GM21825 (cell line): ENCODE measurements around the gene LTC4S.

ENCODE experiments used
- ATAC-seq: cut with Tn5 transposase; IDR thresholded peaks from one replicate; pipeline ENCODE4 v1.9.1; 2021; ENCODE audit warnings: mild to moderate bottlenecking, moderate library complexity; ENCODE audit not compliant: unreplicated experiment

The LTC4S gene

GRCh38 chr5:179805529-179806249 is 11.9 kb downstream of the LTC4S start:
- no peak for ATAC-seq

- ATAC-seq: peak; percentile 47
Observed at GRCh38 chr5:179806250-179807048, 12.7 kb downstream of the LTC4S start, which contains the start of gene MGAT4B. Gene MGAT4B, minus strand, starts transcription at chr5:179806866. Its CDS starts 283 bp downstream, at chr5:179806583.

GRCh38 chr5:179812135-179812825 is 18.5 kb downstream of the LTC4S start:
- no peak for ATAC-seq

- ATAC-seq: no peak
Observed at GRCh38 chr5:179812997-179813607, 19.3 kb downstream of the LTC4S start.

GRCh38 chr5:179814090-179814489 is 20.3 kb downstream of the LTC4S start:
- ATAC-seq: no peak

- no peak for ATAC-seq
Observed at GRCh38 chr5:179815491-179816249, 21.9 kb downstream of the LTC4S start.

GRCh38 chr5:179816401-179816795 is 22.6 kb downstream of the LTC4S start:
- ATAC-seq: no peak

- no peak for ATAC-seq
Observed at GRCh38 chr5:179816796-179817469, 23.1 kb downstream of the LTC4S start.

- ATAC-seq: no peak
Observed at GRCh38 chr5:179817470-179817840, 23.7 kb downstream of the LTC4S start.

- ATAC-seq: no peak
Observed at GRCh38 chr5:179817890-179818745, 24.3 kb downstream of the LTC4S start.

- peak; percentile 59 for ATAC-seq
Observed at GRCh38 chr5:179818746-179819295, 25.0 kb downstream of the LTC4S start.

- peak; percentile 21 for ATAC-seq
Observed at GRCh38 chr5:179819296-179820126, 25.7 kb downstream of the LTC4S start.

GRCh38 chr5:179820127-179820482 is 26.3 kb downstream of the LTC4S start:
- no peak for ATAC-seq

- peak; percentile 38 for ATAC-seq
Observed at GRCh38 chr5:179820483-179821297, 26.9 kb downstream of the LTC4S start, which contains the start of gene SQSTM1. Gene SQSTM1, plus strand, starts transcription at chr5:179820905. Its CDS starts 32 bp downstream, at chr5:179820937.

- peak; percentile 42 for ATAC-seq
Observed at GRCh38 chr5:179821298-179822058, 27.7 kb downstream of the LTC4S start.

- no peak for ATAC-seq
Observed at GRCh38 chr5:179822059-179822432, 28.3 kb downstream of the LTC4S start.
